Breast epithelium (tissue), 3 donors: ENCODE measurements around the gene RTN1.

Experiments
- POLR2AphosphoS5 ChIP-seq, 3 donors: sonication (generic); formaldehyde crosslinking; IDR thresholded peaks; one replicate each; pipeline ENCODE4 v1.6.1; 2017; ENCODE audit warnings: antibody characterized with exemption in 3 of 3
- TF ChIP-seq, protein P1 (sequence below), 3 donors: fragments of 450-650 bp; IDR thresholded peaks; one replicate each; pipeline ENCODE4 v1.5.1; 2016 to 2017; ENCODE audit warnings: antibody characterized with exemption in 3 of 3, mild to moderate bottlenecking in 3 of 3, moderate library complexity in 3 of 3

DNA sequence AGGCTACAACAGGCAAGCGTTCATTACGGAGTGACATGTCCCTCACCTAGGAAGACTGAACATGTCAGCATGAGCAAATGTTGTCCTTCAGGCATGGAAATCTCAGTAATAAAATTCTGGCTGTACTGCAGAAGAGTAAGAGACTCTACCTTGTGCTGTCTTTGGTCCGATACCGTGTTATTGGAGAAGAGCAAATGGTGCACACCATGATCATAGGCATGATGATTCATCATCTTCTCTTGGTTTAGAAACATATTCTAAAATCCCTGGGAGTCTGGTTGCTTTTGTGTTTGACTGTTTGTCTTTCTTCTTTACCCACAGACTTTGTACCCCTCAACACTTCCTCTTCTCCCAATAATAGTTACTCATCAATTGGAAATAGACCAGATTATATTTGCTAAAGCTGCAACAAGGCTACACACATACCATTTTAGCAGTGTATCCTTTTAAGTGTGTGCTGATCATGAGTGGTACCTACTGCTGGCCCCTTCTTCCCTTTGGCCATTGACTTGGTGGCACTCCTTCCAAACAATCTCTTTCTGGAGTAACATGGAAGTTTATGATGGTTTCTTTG, 93.5 kb downstream of the RTN1 start:
- TF ChIP-seq, protein P1, sequence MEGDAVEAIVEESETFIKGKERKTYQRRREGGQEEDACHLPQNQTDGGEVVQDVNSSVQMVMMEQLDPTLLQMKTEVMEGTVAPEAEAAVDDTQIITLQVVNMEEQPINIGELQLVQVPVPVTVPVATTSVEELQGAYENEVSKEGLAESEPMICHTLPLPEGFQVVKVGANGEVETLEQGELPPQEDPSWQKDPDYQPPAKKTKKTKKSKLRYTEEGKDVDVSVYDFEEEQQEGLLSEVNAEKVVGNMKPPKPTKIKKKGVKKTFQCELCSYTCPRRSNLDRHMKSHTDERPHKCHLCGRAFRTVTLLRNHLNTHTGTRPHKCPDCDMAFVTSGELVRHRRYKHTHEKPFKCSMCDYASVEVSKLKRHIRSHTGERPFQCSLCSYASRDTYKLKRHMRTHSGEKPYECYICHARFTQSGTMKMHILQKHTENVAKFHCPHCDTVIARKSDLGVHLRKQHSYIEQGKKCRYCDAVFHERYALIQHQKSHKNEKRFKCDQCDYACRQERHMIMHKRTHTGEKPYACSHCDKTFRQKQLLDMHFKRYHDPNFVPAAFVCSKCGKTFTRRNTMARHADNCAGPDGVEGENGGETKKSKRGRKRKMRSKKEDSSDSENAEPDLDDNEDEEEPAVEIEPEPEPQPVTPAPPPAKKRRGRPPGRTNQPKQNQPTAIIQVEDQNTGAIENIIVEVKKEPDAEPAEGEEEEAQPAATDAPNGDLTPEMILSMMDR (IDR thresholded peaks at IDR 0.05): no peak
- no peak for TF ChIP-seq POLR2AphosphoS5 (IDR thresholded peaks at IDR 0.05)
